ENCODE results near the gene SDHA. TPM values are rescaled to one million over a fixed set of nuclear protein-coding genes. Genes with fewer than 3 reads are reported as not detected.
"Not testable (repeated sequence)": the region's sequence is repeated elsewhere in the genome, so short reads cannot be mapped to it uniquely, and the experiment has no call there.

The SDHA gene
- total RNA-seq, 1 donor from 2014 or later: 91.7 TPM

- no peaks in the 10 kb centered on the region for H3K9me3 Mint-ChIP-seq (ENCODE audit: unreplicated experiment)
- no peaks in the 10 kb centered on the region for H3K27me3 ChIP-seq (ENCODE audit: insufficient read depth, low read length)
- DNase-seq (ENCODE audit: low read depth) (no peak), FAIRE-seq (no peak)
- H3K27ac ChIP-seq (ENCODE audit: low read depth, low read length): no peak overlapping the region
- H3K4me2 ChIP-seq (ENCODE audit: low read length): no peak overlapping the region
- no peak overlapping the region for H3K4me3 Mint-ChIP-seq (ENCODE audit: unreplicated experiment)
- no peak overlapping the region for H2AFZ ChIP-seq (ENCODE audit: low read depth, low read length)
- no peak overlapping the region for H3K4me3 ChIP-seq (ENCODE audit: insufficient read depth, low read depth, low read length)
- H3K36me3 Mint-ChIP-seq (ENCODE audit: low read depth, unreplicated experiment): peaks cover 8% of the 10 kb centered on the region
- no peaks in the 10 kb centered on the region for H3K27me3 Mint-ChIP-seq (ENCODE audit: low read depth, unreplicated experiment)
- H3K9me3 ChIP-seq (ENCODE audit: insufficient read depth, low read depth, low read length): peaks cover 2% of the 10 kb centered on the region
- no peak overlapping the region for H3K27ac Mint-ChIP-seq (ENCODE audit: unreplicated experiment)
- peaks cover 67% of the 10 kb centered on the region for H4K20me1 ChIP-seq (ENCODE audit: insufficient read depth, low read length)
- peaks cover 23% of the 10 kb centered on the region for H3K4me1 ChIP-seq (ENCODE audit: insufficient read depth, low read length)
- TF ChIP-seq CTCF (IDR thresholded peaks at IDR 0.05; ENCODE audit: insufficient read depth, low read depth, low read length) (no peak), EZH2 (IDR thresholded peaks at IDR 0.05; ENCODE audit: insufficient read depth, low read length) (no peak)
- H3K36me3 ChIP-seq (ENCODE audit: insufficient read depth, low read length): peaks cover 2% of the 10 kb centered on the region
- H3K4me1 Mint-ChIP-seq (ENCODE audit: low read depth, unreplicated experiment): peaks cover 12% of the 10 kb centered on the region
- no peak overlapping the region for H3K9ac ChIP-seq (ENCODE audit: low read length)
- H3K79me2 ChIP-seq (ENCODE audit: insufficient read depth, low read length): peaks cover 43% of the 10 kb centered on the region
These were observed 9.5 kb upstream of the SDHA start for GRCh38 chr5:208449-209114.

GRCh38 chr5:213803-214395, 4.2 kb upstream of the SDHA start:
- Histone ChIP-seq H4K20me1 (ENCODE audit: insufficient read depth, low read length) (peaks cover 16% of the 10 kb centered on the region), H3K27ac (ENCODE audit: low read depth, low read length) (no peak overlapping the region), H3K27me3 (ENCODE audit: insufficient read depth, low read length) (no peaks in the 10 kb centered on the region), H3K4me3 (ENCODE audit: insufficient read depth, low read depth, low read length) (no peak overlapping the region), H3K36me3 (ENCODE audit: insufficient read depth, low read length) (peaks cover 5% of the 10 kb centered on the region), H3K9me3 (ENCODE audit: insufficient read depth, low read depth, low read length) (peaks cover 4% of the 10 kb centered on the region), H3K4me2 (ENCODE audit: low read length) (no peak overlapping the region), H3K79me2 (ENCODE audit: insufficient read depth, low read length) (peaks cover 41% of the 10 kb centered on the region), H3K4me1 (ENCODE audit: insufficient read depth, low read length) (no peaks in the 10 kb centered on the region), H3K9ac (ENCODE audit: low read length) (no peak overlapping the region), H2AFZ (ENCODE audit: low read depth, low read length) (no peak overlapping the region)
- no peak for DNase-seq (ENCODE audit: low read depth)
- Mint-ChIP-seq H3K4me1 (ENCODE audit: low read depth, unreplicated experiment) (peaks cover 10% of the 10 kb centered on the region), H3K9me3 (ENCODE audit: unreplicated experiment) (peaks cover 1% of the 10 kb centered on the region), H3K4me3 (ENCODE audit: unreplicated experiment) (no peak overlapping the region), H3K27ac (ENCODE audit: unreplicated experiment) (no peak overlapping the region), H3K36me3 (ENCODE audit: low read depth, unreplicated experiment) (peaks cover 10% of the 10 kb centered on the region), H3K27me3 (ENCODE audit: low read depth, unreplicated experiment) (no peaks in the 10 kb centered on the region)
- FAIRE-seq: no peak
- no peak for TF ChIP-seq CTCF (IDR thresholded peaks at IDR 0.05; ENCODE audit: insufficient read depth, low read depth, low read length)
- TF ChIP-seq EZH2 (IDR thresholded peaks at IDR 0.05; ENCODE audit: insufficient read depth, low read length): no peak

GRCh38 chr5:215256-215655, 2.9 kb upstream of the SDHA start:
- H3K4me1 Mint-ChIP-seq (ENCODE audit: low read depth, unreplicated experiment): peaks cover 13% of the 10 kb centered on the region
- peak overlapping the region; percentile 64 for H3K27ac ChIP-seq (ENCODE audit: low read depth, low read length)

GRCh38 chr5:216076-216475, 2.0 kb upstream of the SDHA start:
- not testable (repeated sequence) for H3K27ac ChIP-seq (ENCODE audit: low read depth, low read length); H3K4me3 ChIP-seq (ENCODE audit: insufficient read depth, low read depth, low read length); H3K9ac ChIP-seq (ENCODE audit: low read length); DNase-seq (ENCODE audit: low read depth); FAIRE-seq; H3K27me3 Mint-ChIP-seq (ENCODE audit: low read depth, unreplicated experiment); H3K27me3 ChIP-seq (ENCODE audit: insufficient read depth, low read length); H3K27ac Mint-ChIP-seq (ENCODE audit: unreplicated experiment); H3K9me3 ChIP-seq (ENCODE audit: insufficient read depth, low read depth, low read length); H3K9me3 Mint-ChIP-seq (ENCODE audit: unreplicated experiment); H3K4me3 Mint-ChIP-seq (ENCODE audit: unreplicated experiment); H3K36me3 ChIP-seq (ENCODE audit: insufficient read depth, low read length); H3K4me2 ChIP-seq (ENCODE audit: low read length); H2AFZ ChIP-seq (ENCODE audit: low read depth, low read length)
- peaks cover 25% of the 10 kb centered on the region for H4K20me1 ChIP-seq (ENCODE audit: insufficient read depth, low read length)
- peaks cover 52% of the 10 kb centered on the region for H3K79me2 ChIP-seq (ENCODE audit: insufficient read depth, low read length)
- Mint-ChIP-seq H3K4me1 (ENCODE audit: low read depth, unreplicated experiment) (peaks cover 17% of the 10 kb centered on the region), H3K36me3 (ENCODE audit: low read depth, unreplicated experiment) (peaks cover 10% of the 10 kb centered on the region)
- H3K4me1 ChIP-seq (ENCODE audit: insufficient read depth, low read length): peaks cover 12% of the 10 kb centered on the region

More at GRCh38 chr5:215256-215655, 2.9 kb upstream of the SDHA start:
- not testable (repeated sequence) for H3K27ac Mint-ChIP-seq (ENCODE audit: unreplicated experiment); H3K4me3 ChIP-seq (ENCODE audit: insufficient read depth, low read depth, low read length); H3K9me3 ChIP-seq (ENCODE audit: insufficient read depth, low read depth, low read length); H3K27me3 Mint-ChIP-seq (ENCODE audit: low read depth, unreplicated experiment); FAIRE-seq; H3K27me3 ChIP-seq (ENCODE audit: insufficient read depth, low read length); H2AFZ ChIP-seq (ENCODE audit: low read depth, low read length); H3K9me3 Mint-ChIP-seq (ENCODE audit: unreplicated experiment); H3K36me3 ChIP-seq (ENCODE audit: insufficient read depth, low read length); H3K4me1 ChIP-seq (ENCODE audit: insufficient read depth, low read length)
- H3K36me3 Mint-ChIP-seq (ENCODE audit: low read depth, unreplicated experiment): peaks cover 10% of the 10 kb centered on the region
- DNase-seq (ENCODE audit: low read depth): peak; percentile 43
- peak overlapping the region; percentile 58 for H3K4me3 Mint-ChIP-seq (ENCODE audit: unreplicated experiment)
- H3K79me2 ChIP-seq (ENCODE audit: insufficient read depth, low read length): peaks cover 46% of the 10 kb centered on the region
- H4K20me1 ChIP-seq (ENCODE audit: insufficient read depth, low read length): peaks cover 20% of the 10 kb centered on the region
- peak overlapping the region; percentile 51 for H3K9ac ChIP-seq (ENCODE audit: low read length)
- H3K4me2 ChIP-seq (ENCODE audit: low read length): peak overlapping the region; percentile 79

Data from astrocyte (in vitro differentiated cells and primary cell).